Measurements from ENCODE around the gene C9orf78.

The C9orf78 gene

Small RNA genes lying within 50 kb of the gene (small RNA-seq; reads per million reads assigned to genes)
- 0.35 reads per million for gene MIR6855
